Measurements from ENCODE around the gene TMEM267.

DNA sequence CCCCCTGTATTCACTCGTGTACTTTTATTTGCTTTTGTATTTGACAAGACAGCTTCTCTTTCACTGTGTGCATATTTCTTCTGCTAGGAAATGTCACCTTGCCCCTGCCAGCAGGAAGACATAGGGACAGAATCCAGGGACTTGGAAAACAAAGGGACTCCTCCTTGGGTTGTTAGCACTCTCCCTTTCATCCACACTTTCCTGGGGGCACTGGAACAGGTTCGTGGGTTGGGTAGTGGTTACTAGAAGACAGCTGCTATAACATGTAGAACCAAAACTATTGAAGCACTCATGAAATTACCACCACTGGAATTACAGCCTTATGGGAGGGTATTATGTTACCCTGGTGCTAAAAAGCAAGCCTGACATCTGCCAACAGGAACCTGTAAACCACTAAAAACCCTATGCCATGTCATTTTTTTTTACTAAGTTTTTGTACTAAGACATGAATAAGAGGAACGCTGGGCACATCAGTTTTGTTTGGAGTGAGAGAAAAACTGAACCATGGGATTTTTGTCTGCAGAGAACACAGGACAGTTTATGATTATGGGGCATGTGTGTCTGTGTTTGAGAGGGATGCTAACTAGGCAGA lies 66.8 kb downstream of the TMEM267 start:
- TF ChIP-seq, protein P1, sequence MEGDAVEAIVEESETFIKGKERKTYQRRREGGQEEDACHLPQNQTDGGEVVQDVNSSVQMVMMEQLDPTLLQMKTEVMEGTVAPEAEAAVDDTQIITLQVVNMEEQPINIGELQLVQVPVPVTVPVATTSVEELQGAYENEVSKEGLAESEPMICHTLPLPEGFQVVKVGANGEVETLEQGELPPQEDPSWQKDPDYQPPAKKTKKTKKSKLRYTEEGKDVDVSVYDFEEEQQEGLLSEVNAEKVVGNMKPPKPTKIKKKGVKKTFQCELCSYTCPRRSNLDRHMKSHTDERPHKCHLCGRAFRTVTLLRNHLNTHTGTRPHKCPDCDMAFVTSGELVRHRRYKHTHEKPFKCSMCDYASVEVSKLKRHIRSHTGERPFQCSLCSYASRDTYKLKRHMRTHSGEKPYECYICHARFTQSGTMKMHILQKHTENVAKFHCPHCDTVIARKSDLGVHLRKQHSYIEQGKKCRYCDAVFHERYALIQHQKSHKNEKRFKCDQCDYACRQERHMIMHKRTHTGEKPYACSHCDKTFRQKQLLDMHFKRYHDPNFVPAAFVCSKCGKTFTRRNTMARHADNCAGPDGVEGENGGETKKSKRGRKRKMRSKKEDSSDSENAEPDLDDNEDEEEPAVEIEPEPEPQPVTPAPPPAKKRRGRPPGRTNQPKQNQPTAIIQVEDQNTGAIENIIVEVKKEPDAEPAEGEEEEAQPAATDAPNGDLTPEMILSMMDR (IDR thresholded peaks at IDR 0.05; ENCODE audit: borderline replicate concordance, extremely low read depth, low read length, poor library complexity, severe bottlenecking) = no peak
- TF ChIP-seq EZH2 (IDR thresholded peaks at IDR 0.05; ENCODE audit: borderline replicate concordance, low read depth, low read length, severe bottlenecking) = no peak

Data from DND-41 (cell line).